GM19395 (cell line): Measurements from ENCODE around the gene SNRNP27.
"Not testable (repeated sequence)": the region's sequence is repeated elsewhere in the genome, so short reads cannot be mapped to it uniquely, and the experiment has no call there.

Source experiments
- ATAC-seq: cut with Tn5 transposase; IDR thresholded peaks from one replicate; pipeline ENCODE4 v1.9.1; 2021; ENCODE audit warnings: mild to moderate bottlenecking, moderate library complexity; ENCODE audit not compliant: unreplicated experiment

Gene SNRNP27

GRCh38 chr2:69893684-69894551, at the start of gene SNRNP27:
Gene SNRNP27 (plus strand): TSS chr2:69893956. CDS start chr2:69893985, 29 bp downstream.
- peak; percentile 85 for ATAC-seq

- no peak for ATAC-seq
Observed at GRCh38 chr2:69843993-69844392, 49.8 kb upstream of the SNRNP27 start.

- ATAC-seq = no peak
Observed at GRCh38 chr2:69844560-69844959, 49.2 kb upstream of the SNRNP27 start.

- ATAC-seq = no peak
Observed at GRCh38 chr2:69846182-69847067, 47.3 kb upstream of the SNRNP27 start.

GRCh38 chr2:69847068-69847828, 46.5 kb upstream of the SNRNP27 start:
- no peak for ATAC-seq

GRCh38 chr2:69848186-69848790, 45.5 kb upstream of the SNRNP27 start:
- ATAC-seq = no peak

GRCh38 chr2:69858261-69858660, 35.5 kb upstream of the SNRNP27 start:
- no peak for ATAC-seq

GRCh38 chr2:69863298-69863697, 30.5 kb upstream of the SNRNP27 start:
- ATAC-seq = no peak

- no peak for ATAC-seq
Observed at GRCh38 chr2:69888451-69888850, 5.3 kb upstream of the SNRNP27 start.

- no peak for ATAC-seq
Observed at GRCh38 chr2:69889302-69889701, 4.5 kb upstream of the SNRNP27 start.

GRCh38 chr2:69890881-69891280, 2.9 kb upstream of the SNRNP27 start:
- no peak for ATAC-seq

GRCh38 chr2:69892838-69893424, 825 bp upstream of the SNRNP27 start:
- ATAC-seq = not testable (repeated sequence)

GRCh38 chr2:69894737-69895136, 981 bp downstream of the SNRNP27 start:
- not testable (repeated sequence) for ATAC-seq

- no peak for ATAC-seq
Observed at GRCh38 chr2:69902213-69902922, 8.6 kb downstream of the SNRNP27 start.

GRCh38 chr2:69907216-69907615, 13.5 kb downstream of the SNRNP27 start:
- no peak for ATAC-seq

GRCh38 chr2:69911985-69912563, 18.3 kb downstream of the SNRNP27 start:
- no peak for ATAC-seq

GRCh38 chr2:69914164-69914949, 20.6 kb downstream of the SNRNP27 start:
- peak; percentile 92 for ATAC-seq
